IPS-15b (cell line): ENCODE data around the gene MARK1.

Source experiments
- H3K27me3 ChIP-seq: one replicate; pipeline ENCODE4 v1.6.1; 2013; ENCODE audit warnings: low read length; ENCODE audit not compliant: control insufficient read depth, insufficient read depth
- H3K36me3 ChIP-seq: one replicate; pipeline ENCODE4 v1.6.1; 2013; ENCODE audit warnings: low read length; ENCODE audit not compliant: control insufficient read depth, insufficient read depth
- H3K4me1 ChIP-seq: one replicate; pipeline ENCODE4 v1.6.1; 2013; ENCODE audit warnings: mild to moderate bottlenecking, low read length; ENCODE audit not compliant: control insufficient read depth, insufficient read depth
- H3K4me3 ChIP-seq: one replicate; pipeline ENCODE4 v1.5.1; 2013; ENCODE audit warnings: low read depth, low read length
- H3K9ac ChIP-seq: one replicate; pipeline ENCODE4 v1.6.1; 2013; ENCODE audit warnings: low read depth, mild to moderate bottlenecking, low read length
- H3K9me3 ChIP-seq: one replicate; pipeline ENCODE4 v1.6.1; 2013; ENCODE audit warnings: mild to moderate bottlenecking, low read length; ENCODE audit not compliant: control insufficient read depth, insufficient read depth

Gene MARK1

GRCh38 chr1:220511179-220511578 lies 16.8 kb upstream of the MARK1 start:
- Histone ChIP-seq H3K4me3 (no peak overlapping the region), H3K27me3 (no peaks in the 10 kb centered on the region), H3K9ac (no peak overlapping the region), H3K36me3 (no peaks in the 10 kb centered on the region), H3K4me1 (peaks cover 3% of the 10 kb centered on the region), H3K9me3 (no peaks in the 10 kb centered on the region)

DNA sequence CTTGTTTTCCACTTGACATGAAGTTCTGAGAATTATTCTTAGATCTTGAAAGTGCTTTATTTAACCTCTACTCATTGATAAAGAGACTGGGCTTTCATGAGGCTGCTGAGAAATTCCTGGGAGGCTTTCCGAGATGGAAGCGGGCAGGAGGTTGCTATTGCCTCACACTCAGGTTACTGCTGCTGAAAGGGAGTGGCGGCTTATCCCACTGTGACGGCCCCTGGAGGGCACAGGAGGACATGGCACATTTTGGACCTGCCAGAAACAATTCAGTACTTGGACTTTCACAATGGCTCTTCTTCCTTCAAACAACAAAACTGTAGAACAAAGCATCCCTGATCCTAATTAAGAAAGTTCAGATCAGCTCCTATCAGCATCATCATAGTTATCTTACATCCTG lies 16.2 kb upstream of the MARK1 start:
- Histone ChIP-seq H3K9me3 (no peaks in the 10 kb centered on the region), H3K4me1 (peaks cover 3% of the 10 kb centered on the region), H3K27me3 (no peaks in the 10 kb centered on the region), H3K4me3 (no peak overlapping the region), H3K9ac (no peak overlapping the region), H3K36me3 (no peaks in the 10 kb centered on the region)

DNA sequence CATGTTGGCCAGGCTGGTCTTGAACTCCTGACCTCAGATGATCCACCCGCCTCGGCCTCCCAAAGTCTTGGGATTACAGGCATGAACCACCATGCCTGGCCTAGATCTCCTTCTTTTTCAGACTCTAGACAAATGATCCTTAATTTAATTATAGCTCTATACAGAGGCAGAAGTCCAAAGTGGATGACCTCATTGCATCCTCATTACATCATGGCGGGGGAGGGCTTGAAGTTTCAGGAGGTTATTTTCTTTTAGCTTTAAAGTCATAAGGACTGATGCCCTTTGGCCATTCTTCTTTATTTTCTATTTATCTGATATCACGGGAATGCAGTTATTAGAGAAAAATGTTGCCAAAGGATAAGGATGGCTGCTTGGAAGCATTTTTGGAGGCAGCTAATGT lies 14.1 kb upstream of the MARK1 start:
- Histone ChIP-seq H3K4me1 (peaks cover 3% of the 10 kb centered on the region), H3K27me3 (no peaks in the 10 kb centered on the region), H3K4me3 (no peak overlapping the region), H3K9me3 (no peaks in the 10 kb centered on the region), H3K36me3 (no peaks in the 10 kb centered on the region), H3K9ac (no peak overlapping the region)

GRCh38 chr1:220514256-220514655 lies 13.7 kb upstream of the MARK1 start:
- H3K4me1 ChIP-seq = peaks cover 3% of the 10 kb centered on the region
- no peaks in the 10 kb centered on the region for H3K36me3 ChIP-seq
- no peaks in the 10 kb centered on the region for H3K9me3 ChIP-seq
- no peaks in the 10 kb centered on the region for H3K27me3 ChIP-seq
- H3K9ac ChIP-seq = no peak overlapping the region
- no peak overlapping the region for H3K4me3 ChIP-seq

DNA sequence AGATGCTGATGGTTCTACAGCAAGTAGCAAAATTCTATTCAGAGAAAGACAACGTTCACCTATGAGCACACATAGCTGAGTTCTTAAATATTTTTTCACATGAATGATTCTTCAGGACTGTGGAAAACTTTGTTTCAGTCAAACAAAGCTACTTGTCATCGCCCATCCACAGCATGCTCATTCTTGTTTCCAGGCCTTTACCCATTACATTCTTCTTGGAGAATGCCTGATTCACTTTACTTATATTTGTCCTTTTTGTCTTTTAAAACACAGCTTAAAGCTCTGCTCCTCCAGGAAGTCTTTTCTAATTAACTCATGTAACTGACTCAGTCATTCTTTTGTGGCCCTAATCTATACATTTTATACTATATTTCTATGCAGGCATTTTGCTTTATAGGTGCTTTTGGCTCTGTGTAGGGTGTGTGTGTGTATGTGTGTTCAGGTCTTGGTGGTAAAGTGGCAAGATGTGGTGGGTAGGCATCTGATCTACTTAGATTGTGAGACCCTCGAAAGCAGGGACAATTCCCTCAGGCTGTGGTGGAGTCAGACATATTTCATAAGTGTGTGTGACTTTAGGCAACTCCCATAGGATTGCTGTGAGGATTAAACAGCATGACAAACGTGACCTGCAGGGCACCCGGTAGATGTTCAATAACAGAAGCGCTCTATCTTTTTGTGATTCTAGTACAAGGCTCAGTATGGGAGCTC lies 11.8 kb upstream of the MARK1 start:
- H3K27me3 ChIP-seq = no peaks in the 10 kb centered on the region
- no peak overlapping the region for H3K9ac ChIP-seq
- no peaks in the 10 kb centered on the region for H3K36me3 ChIP-seq
- H3K4me1 ChIP-seq = peaks cover 3% of the 10 kb centered on the region
- no peaks in the 10 kb centered on the region for H3K9me3 ChIP-seq
- no peak overlapping the region for H3K4me3 ChIP-seq

GRCh38 chr1:220516722-220517042 lies 11.3 kb upstream of the MARK1 start:
- Histone ChIP-seq H3K4me1 (peaks cover 3% of the 10 kb centered on the region), H3K36me3 (no peaks in the 10 kb centered on the region), H3K9me3 (no peaks in the 10 kb centered on the region), H3K4me3 (no peak overlapping the region), H3K9ac (no peak overlapping the region), H3K27me3 (no peaks in the 10 kb centered on the region)

DNA sequence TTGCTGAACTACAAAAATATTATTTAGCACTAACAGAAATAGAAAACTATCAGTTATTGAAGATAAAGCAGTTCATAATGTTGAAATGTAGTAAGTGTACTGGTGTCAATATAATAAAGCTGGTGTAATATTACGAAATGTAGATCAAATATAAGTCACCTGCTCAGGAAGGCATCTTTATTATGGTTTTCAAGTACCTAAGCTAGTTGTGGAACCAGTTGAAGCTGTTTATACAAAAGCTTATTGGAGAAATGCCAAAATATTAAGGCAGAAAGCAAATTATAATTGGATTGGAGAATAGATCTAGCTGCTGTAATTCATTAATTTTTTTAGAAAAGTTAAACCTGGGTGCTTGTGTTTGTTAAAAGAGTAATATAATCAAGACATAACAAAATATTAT lies 6.2 kb upstream of the MARK1 start:
- H3K9me3 ChIP-seq = no peaks in the 10 kb centered on the region
- no peaks in the 10 kb centered on the region for H3K36me3 ChIP-seq
- H3K27me3 ChIP-seq = peaks cover 4% of the 10 kb centered on the region
- no peak overlapping the region for H3K4me3 ChIP-seq
- H3K4me1 ChIP-seq = no peaks in the 10 kb centered on the region
- H3K9ac ChIP-seq = no peak overlapping the region

GRCh38 chr1:220526294-220526693 lies 1.6 kb upstream of the MARK1 start:
- H3K4me3 ChIP-seq = no peak overlapping the region
- H3K4me1 ChIP-seq = peaks cover 2% of the 10 kb centered on the region
- H3K9me3 ChIP-seq = no peaks in the 10 kb centered on the region
- H3K36me3 ChIP-seq = no peaks in the 10 kb centered on the region
- no peak overlapping the region for H3K9ac ChIP-seq
- peaks cover 8% of the 10 kb centered on the region for H3K27me3 ChIP-seq

DNA sequence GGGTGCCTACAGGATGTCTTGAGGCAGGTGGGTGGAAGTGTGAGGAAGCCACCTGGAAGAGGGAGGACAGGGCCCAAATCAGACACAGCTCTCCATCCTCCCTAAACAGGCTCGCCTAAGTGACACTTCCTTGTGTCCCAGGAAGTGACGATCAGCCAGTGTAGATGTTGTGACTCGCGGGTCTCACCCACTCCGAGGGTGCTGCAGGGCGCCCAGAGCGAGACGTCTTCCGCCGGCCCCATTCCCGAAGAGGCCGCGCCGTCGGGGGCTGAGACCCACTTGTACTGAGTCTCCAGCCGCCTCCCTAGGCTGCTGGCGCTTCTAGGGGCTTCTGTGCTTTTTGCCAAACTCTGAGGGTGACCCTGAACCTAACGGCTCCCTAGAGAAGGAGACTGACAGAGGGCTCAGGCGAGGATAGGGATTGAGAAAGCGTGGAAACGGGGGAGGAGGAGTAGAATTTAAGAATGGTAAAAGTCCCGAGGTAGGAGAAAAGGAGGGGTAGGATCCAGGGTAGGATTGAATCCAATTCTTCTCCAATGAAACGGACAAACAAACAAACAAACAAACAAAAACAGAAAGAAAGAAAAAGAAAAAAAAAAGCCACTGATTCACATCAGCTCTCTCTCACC lies 543 bp upstream of the MARK1 start:
- no peak overlapping the region for H3K9ac ChIP-seq
- peaks cover 8% of the 10 kb centered on the region for H3K27me3 ChIP-seq
- peak overlapping the region; percentile 53 for H3K4me3 ChIP-seq

GRCh38 chr1:220528679-220529501 lies 954 bp downstream of the MARK1 start:
- Histone ChIP-seq H3K4me1 (peaks cover 2% of the 10 kb centered on the region), H3K36me3 (no peaks in the 10 kb centered on the region), H3K27me3 (peaks cover 8% of the 10 kb centered on the region), H3K9ac (peak overlapping the region; percentile 82), H3K4me3 (peak overlapping the region; percentile 93), H3K9me3 (no peaks in the 10 kb centered on the region)

More for the DNA sequence above, 543 bp upstream of the MARK1 start:
- H3K9me3 ChIP-seq = no peaks in the 10 kb centered on the region
- H3K4me1 ChIP-seq = peaks cover 2% of the 10 kb centered on the region
- no peaks in the 10 kb centered on the region for H3K36me3 ChIP-seq

- peak overlapping the region; percentile 82 for H3K9ac ChIP-seq
Observed at GRCh38 chr1:220529521-220530020, 1.6 kb downstream of the MARK1 start.

More at GRCh38 chr1:220529521-220530020, 1.6 kb downstream of the MARK1 start:
- Histone ChIP-seq H3K4me1 (peaks cover 2% of the 10 kb centered on the region), H3K27me3 (peaks cover 8% of the 10 kb centered on the region), H3K36me3 (no peaks in the 10 kb centered on the region), H3K4me3 (peak overlapping the region; percentile 93), H3K9me3 (no peaks in the 10 kb centered on the region)
